Ovary (tissue), 3 donors: Measurements from ENCODE around the gene MEIS1.

Experiments
- EP300 ChIP-seq: sonication (generic); formaldehyde crosslinking; IDR thresholded peaks from one replicate; pipeline ENCODE4 v1.6.1; 2017; ENCODE audit warnings: antibody characterized with exemption
- POLR2A ChIP-seq: fragments of 450-650 bp; IDR thresholded peaks from one replicate; pipeline ENCODE4 v1.6.1; 2017; ENCODE audit warnings: antibody characterized with exemption, mild to moderate bottlenecking, moderate library complexity
- TF ChIP-seq, protein P1 (sequence below), 3 donors: fragments of 450-650 bp in 2 of 3; fragments of 200-600 bp in 1 of 3; IDR thresholded peaks; one replicate each; pipeline versions ENCODE4 v1.5.1 to v1.8.0; 2016 to 2022; ENCODE audit warnings: antibody characterized with exemption in 3 of 3, mild to moderate bottlenecking in 1 of 3
- donor health status: DM: no; HTN: no; CAD: no.

DNA sequence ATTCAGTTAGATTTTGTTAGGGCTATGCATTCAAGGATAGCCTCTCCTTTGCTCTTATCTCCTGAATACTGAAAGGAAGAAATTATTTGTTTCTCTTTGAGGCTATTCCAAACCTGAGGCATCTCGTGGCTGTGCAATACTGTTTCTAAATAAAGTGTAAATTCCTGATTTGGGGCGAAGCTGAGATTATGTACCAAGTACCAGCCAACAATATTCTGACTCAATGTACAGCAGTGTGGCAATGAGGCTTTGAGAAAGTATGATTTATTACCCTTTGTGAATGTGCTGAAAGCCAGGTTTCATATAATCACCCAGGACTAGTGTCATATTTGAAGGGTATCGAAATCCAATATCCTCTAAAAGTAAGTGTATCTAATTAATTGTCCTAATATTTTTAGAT, 113.5 kb downstream of the MEIS1 start:
- TF ChIP-seq, protein P1, sequence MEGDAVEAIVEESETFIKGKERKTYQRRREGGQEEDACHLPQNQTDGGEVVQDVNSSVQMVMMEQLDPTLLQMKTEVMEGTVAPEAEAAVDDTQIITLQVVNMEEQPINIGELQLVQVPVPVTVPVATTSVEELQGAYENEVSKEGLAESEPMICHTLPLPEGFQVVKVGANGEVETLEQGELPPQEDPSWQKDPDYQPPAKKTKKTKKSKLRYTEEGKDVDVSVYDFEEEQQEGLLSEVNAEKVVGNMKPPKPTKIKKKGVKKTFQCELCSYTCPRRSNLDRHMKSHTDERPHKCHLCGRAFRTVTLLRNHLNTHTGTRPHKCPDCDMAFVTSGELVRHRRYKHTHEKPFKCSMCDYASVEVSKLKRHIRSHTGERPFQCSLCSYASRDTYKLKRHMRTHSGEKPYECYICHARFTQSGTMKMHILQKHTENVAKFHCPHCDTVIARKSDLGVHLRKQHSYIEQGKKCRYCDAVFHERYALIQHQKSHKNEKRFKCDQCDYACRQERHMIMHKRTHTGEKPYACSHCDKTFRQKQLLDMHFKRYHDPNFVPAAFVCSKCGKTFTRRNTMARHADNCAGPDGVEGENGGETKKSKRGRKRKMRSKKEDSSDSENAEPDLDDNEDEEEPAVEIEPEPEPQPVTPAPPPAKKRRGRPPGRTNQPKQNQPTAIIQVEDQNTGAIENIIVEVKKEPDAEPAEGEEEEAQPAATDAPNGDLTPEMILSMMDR (IDR thresholded peaks at IDR 0.05), result no peak
- TF ChIP-seq EP300 (no peak), POLR2A (no peak)
